HEK293 (cell line): ENCODE results near the gene SGPL1.

Experiments
- BCL11A ChIP-seq: fragments of 450-650 bp; formaldehyde crosslinking; IDR thresholded peaks from 2 replicates; pipeline ENCODE4 v1.5.1; 2016; ENCODE audit warnings: low read depth, missing biosample characterization, missing genetic modification characterization
- FEZF1 ChIP-seq: fragments of 450-650 bp; formaldehyde crosslinking; IDR thresholded peaks from 2 replicates; pipeline ENCODE4 v1.5.1; 2016; ENCODE audit warnings: missing biosample characterization, missing genetic modification characterization
- HIC1 ChIP-seq: fragments of 450-650 bp; formaldehyde crosslinking; IDR thresholded peaks from 2 replicates; pipeline ENCODE4 v1.5.1; 2016; ENCODE audit warnings: missing biosample characterization, missing genetic modification characterization
- KLF17 ChIP-seq: fragments of 450-650 bp; formaldehyde crosslinking; IDR thresholded peaks from 2 replicates; pipeline ENCODE4 v1.5.1; 2016; ENCODE audit warnings: missing biosample characterization, missing genetic modification characterization
- KLF8 ChIP-seq: fragments of 450-650 bp; formaldehyde crosslinking; IDR thresholded peaks from 2 replicates; pipeline ENCODE4 v1.5.1; 2016; ENCODE audit warnings: missing biosample characterization, missing genetic modification characterization
- PRDM1 ChIP-seq: fragments of 450-650 bp; formaldehyde crosslinking; IDR thresholded peaks from 2 replicates; pipeline ENCODE4; 2016; ENCODE audit warnings: missing biosample characterization, missing genetic modification characterization
- ZFP69B ChIP-seq: fragments of 450-650 bp; formaldehyde crosslinking; IDR thresholded peaks from 2 replicates; pipeline ENCODE4 v1.5.1; 2016; ENCODE audit warnings: missing biosample characterization, missing genetic modification characterization
- ZIC2 ChIP-seq: fragments of 450-650 bp; formaldehyde crosslinking; IDR thresholded peaks from 2 replicates; pipeline ENCODE4 v1.5.1; 2016; ENCODE audit warnings: missing biosample characterization, missing genetic modification characterization
- ZNF138 ChIP-seq: fragments of 450-650 bp; formaldehyde crosslinking; IDR thresholded peaks from 2 replicates; pipeline ENCODE4 v1.5.1; 2016; ENCODE audit warnings: missing biosample characterization, missing genetic modification characterization, borderline replicate concordance
- ZNF146 ChIP-seq: fragments of 450-650 bp; formaldehyde crosslinking; IDR thresholded peaks from 2 replicates; pipeline ENCODE4 v1.5.1; 2016; ENCODE audit warnings: missing biosample characterization, missing genetic modification characterization
- ZNF155 ChIP-seq: fragments of 450-650 bp; formaldehyde crosslinking; IDR thresholded peaks from 2 replicates; pipeline ENCODE4 v1.5.1; 2016; ENCODE audit warnings: missing biosample characterization, missing genetic modification characterization
- ZNF16 ChIP-seq: fragments of 450-650 bp; formaldehyde crosslinking; IDR thresholded peaks from 2 replicates; pipeline ENCODE4 v1.5.1; 2016; ENCODE audit warnings: low read depth, missing biosample characterization, missing genetic modification characterization
- ZNF2 ChIP-seq: fragments of 450-650 bp; formaldehyde crosslinking; IDR thresholded peaks from 2 replicates; pipeline ENCODE4 v1.5.1; 2016; ENCODE audit warnings: missing biosample characterization, missing genetic modification characterization
- ZNF223 ChIP-seq: fragments of 450-650 bp; formaldehyde crosslinking; IDR thresholded peaks from 2 replicates; pipeline ENCODE4 v1.5.1; 2016; ENCODE audit warnings: missing biosample characterization, missing genetic modification characterization
- ZNF335 ChIP-seq: fragments of 450-650 bp; formaldehyde crosslinking; conservative IDR thresholded peaks from 2 replicates; pipeline ENCODE4 v1.5.1; 2016; ENCODE audit warnings: missing biosample characterization, missing genetic modification characterization
- ZNF449 ChIP-seq: fragments of 450-650 bp; formaldehyde crosslinking; IDR thresholded peaks from 2 replicates; pipeline ENCODE4 v1.5.1; 2017; ENCODE audit warnings: missing biosample characterization, mild to moderate bottlenecking, missing genetic modification characterization, moderate library complexity
- ZNF514 ChIP-seq: fragments of 450-650 bp; formaldehyde crosslinking; IDR thresholded peaks from 2 replicates; pipeline ENCODE4 v1.5.1; 2016; ENCODE audit warnings: missing biosample characterization, missing genetic modification characterization
- ZNF558 ChIP-seq: fragments of 450-650 bp; formaldehyde crosslinking; IDR thresholded peaks from 2 replicates; pipeline ENCODE4 v1.5.1; 2016; ENCODE audit warnings: missing biosample characterization, missing genetic modification characterization
- ZNF560 ChIP-seq: fragments of 450-650 bp; formaldehyde crosslinking; IDR thresholded peaks from 2 replicates; pipeline ENCODE4 v1.5.1; 2017; ENCODE audit warnings: missing biosample characterization, missing genetic modification characterization, borderline replicate concordance
- ZNF626 ChIP-seq: fragments of 450-650 bp; sonication (Bioruptor Pico); formaldehyde crosslinking; IDR thresholded peaks from 2 replicates; pipeline ENCODE4 v1.5.1; 2018; ENCODE audit warnings: missing biosample characterization, missing genetic modification characterization, inconsistent platforms
- ZNF639 ChIP-seq: fragments of 450-650 bp; formaldehyde crosslinking; IDR thresholded peaks from 2 replicates; pipeline ENCODE4 v1.5.1; 2016; ENCODE audit warnings: missing biosample characterization, missing genetic modification characterization
- ZNF670 ChIP-seq: fragments of 450-650 bp; formaldehyde crosslinking; IDR thresholded peaks from 2 replicates; pipeline ENCODE4 v1.5.1; 2016; ENCODE audit warnings: missing biosample characterization, missing genetic modification characterization, low read depth
- ZNF777 ChIP-seq: fragments of 450-650 bp; formaldehyde crosslinking; IDR thresholded peaks from 2 replicates; pipeline ENCODE4 v1.5.1; 2017; ENCODE audit warnings: missing biosample characterization, missing genetic modification characterization, borderline replicate concordance
- ZNF785 ChIP-seq: fragments of 450-650 bp; formaldehyde crosslinking; IDR thresholded peaks from 2 replicates; pipeline ENCODE4 v1.5.1; 2016; ENCODE audit warnings: missing biosample characterization, missing genetic modification characterization
- ZNF830 ChIP-seq: fragments of 450-650 bp; IDR thresholded peaks from 2 replicates; pipeline ENCODE4 v1.5.0; 2018; ENCODE audit warnings: missing biosample characterization, missing genetic modification characterization, low read depth, mild to moderate bottlenecking, moderate library complexity
- TF ChIP-seq, protein P1 (sequence below): fragments of 450-650 bp; formaldehyde crosslinking; IDR thresholded peaks from 2 replicates; pipeline ENCODE4 v1.5.1; 2016; ENCODE audit warnings: missing biosample characterization, missing genetic modification characterization
- TF ChIP-seq, protein P2 (sequence below): IDR thresholded peaks from 2 replicates; pipeline ENCODE4 v1.6.1; 2011; ENCODE audit warnings: mild to moderate bottlenecking, low read depth, low read length, borderline replicate concordance
- TF ChIP-seq, protein P3 (sequence below): fragments of 450-650 bp; formaldehyde crosslinking; IDR thresholded peaks from 2 replicates; pipeline ENCODE4 v1.5.1; 2016; ENCODE audit warnings: missing biosample characterization, missing genetic modification characterization

The SGPL1 gene

DNA sequence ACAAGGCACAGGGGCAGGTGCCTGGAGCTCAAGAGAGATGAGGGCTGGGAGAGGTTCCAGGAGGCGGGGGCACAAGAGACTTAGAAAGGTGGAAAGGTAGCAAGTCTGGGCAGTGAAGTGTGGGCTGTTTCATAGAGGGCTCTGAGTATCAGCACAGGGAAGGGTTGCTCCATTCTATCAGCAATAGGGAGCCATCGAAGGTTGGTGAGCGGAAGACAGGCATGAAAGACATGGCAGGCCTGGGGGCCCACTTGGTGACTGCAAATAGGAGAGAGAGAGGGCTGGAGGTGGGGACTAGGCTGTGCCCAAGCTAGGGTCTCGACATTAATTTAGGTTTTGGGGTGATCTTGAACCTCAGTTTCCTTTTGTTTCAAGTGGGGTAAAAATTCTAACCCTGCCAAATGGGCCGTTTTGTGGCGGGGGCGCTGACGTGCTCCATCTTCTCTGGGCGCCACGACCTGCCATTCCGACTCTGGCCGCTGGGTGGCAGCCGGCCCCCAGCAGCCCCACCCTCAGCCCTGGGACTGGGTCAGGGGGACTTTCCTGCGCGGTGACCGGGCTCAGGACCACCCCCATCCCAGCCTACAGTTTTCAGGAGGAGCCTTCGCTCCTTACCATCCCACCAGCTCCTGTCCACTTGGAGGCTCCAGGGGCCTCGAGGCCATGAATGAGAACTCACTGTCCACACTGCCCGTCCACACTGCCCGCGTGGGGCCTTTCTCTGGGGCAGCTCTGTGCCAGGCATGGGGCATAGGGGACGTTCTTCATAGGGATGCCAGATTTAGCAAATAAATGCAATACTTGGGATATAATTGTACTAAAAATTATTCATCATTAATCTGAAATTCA lies 109.9 kb downstream of the SGPL1 start (continued):
- TF ChIP-seq ZNF449 (no peak), ZNF16 (tag by site-specific recombination) (peak; percentile 81), ZNF558 (tag by site-specific recombination) (no peak), ZNF335 (tag by site-specific recombination) (peak; percentile 41), KLF17 (tag by site-specific recombination) (no peak), ZIC2 (no peak), BCL11A (tag by site-specific recombination) (no peak), ZNF626 (no peak), ZNF777 (tag by site-specific recombination) (no peak), ZNF223 (no peak), ZNF146 (tag by site-specific recombination) (no peak), ZNF830 (tag by site-specific recombination) (no peak), FEZF1 (tag by site-specific recombination) (no peak), ZNF785 (tag by site-specific recombination) (no peak), HIC1 (tag by site-specific recombination) (peak; percentile 70; the same call in 1 of the 2 replicates), ZNF560 (tag by site-specific recombination) (no peak), ZNF670 (tag by site-specific recombination) (no peak), ZFP69B (tag by site-specific recombination) (peak; percentile 23; the same call in 1 of the 2 replicates), KLF8 (no peak), PRDM1 (tag by site-specific recombination) (no peak), ZNF514 (no peak), ZNF155 (tag by site-specific recombination) (no peak), ZNF2 (tag by site-specific recombination) (0 out of 2 replicates have a peak, but pooled peaks have one; percentile 52), ZNF138 (no peak), ZNF639 (tag by site-specific recombination) (no peak)
- TF ChIP-seq, protein P1, sequence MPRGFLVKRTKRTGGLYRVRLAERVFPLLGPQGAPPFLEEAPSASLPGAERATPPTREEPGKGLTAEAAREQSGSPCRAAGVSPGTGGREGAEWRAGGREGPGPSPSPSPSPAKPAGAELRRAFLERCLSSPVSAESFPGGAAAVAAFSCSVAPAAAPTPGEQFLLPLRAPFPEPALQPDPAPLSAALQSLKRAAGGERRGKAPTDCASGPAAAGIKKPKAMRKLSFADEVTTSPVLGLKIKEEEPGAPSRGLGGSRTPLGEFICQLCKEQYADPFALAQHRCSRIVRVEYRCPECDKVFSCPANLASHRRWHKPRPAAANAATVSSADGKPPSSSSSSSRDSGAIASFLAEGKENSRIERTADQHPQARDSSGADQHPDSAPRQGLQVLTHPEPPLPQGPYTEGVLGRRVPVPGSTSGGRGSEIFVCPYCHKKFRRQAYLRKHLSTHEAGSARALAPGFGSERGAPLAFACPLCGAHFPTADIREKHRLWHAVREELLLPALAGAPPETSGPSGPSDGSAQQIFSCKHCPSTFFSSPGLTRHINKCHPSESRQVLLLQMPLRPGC = no peak
- TF ChIP-seq, protein P2, sequence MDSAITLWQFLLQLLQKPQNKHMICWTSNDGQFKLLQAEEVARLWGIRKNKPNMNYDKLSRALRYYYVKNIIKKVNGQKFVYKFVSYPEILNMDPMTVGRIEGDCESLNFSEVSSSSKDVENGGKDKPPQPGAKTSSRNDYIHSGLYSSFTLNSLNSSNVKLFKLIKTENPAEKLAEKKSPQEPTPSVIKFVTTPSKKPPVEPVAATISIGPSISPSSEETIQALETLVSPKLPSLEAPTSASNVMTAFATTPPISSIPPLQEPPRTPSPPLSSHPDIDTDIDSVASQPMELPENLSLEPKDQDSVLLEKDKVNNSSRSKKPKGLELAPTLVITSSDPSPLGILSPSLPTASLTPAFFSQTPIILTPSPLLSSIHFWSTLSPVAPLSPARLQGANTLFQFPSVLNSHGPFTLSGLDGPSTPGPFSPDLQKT = no peak
- TF ChIP-seq, protein P3, sequence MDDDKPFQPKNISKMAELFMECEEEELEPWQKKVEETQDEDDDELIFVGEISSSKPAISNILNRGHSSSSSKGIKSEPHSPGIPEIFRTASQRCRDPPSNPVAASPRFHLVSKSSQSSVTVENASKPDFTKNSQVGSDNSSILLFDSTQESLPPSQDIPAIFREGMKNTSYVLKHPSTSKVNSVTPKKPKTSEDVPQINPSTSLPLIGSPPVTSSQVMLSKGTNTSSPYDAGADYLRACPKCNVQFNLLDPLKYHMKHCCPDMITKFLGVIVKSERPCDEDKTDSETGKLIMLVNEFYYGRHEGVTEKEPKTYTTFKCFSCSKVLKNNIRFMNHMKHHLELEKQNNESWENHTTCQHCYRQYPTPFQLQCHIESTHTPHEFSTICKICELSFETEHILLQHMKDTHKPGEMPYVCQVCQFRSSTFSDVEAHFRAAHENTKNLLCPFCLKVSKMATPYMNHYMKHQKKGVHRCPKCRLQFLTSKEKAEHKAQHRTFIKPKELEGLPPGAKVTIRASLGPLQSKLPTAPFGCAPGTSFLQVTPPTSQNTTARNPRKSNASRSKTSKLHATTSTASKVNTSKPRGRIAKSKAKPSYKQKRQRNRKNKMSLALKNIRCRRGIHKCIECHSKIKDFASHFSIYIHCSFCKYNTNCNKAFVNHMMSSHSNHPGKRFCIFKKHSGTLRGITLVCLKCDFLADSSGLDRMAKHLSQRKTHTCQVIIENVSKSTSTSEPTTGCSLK (tag by site-specific recombination) = no peak
